HCT116 (cell line): ENCODE data around the gene TMIGD2. TPM values are rescaled to one million over a fixed set of nuclear protein-coding genes. Genes with fewer than 3 reads are reported as not detected.

Source experiments
- ATAC-seq: fragments of 200-7000 bp; cut with Tn5 transposase; 2 replicates; pipeline ENCODE4 v1.9.1; 2020; ENCODE audit warnings: mild to moderate bottlenecking, moderate library complexity
- BruUV-seq: library from RNA; stranded (reverse); fragments of 400-500 nt; replicated peaks from 2 replicates; lab custom pipeline; 2021; lab: Mats Ljungman, UMichigan
- CTCF ChIA-PET: fragments of 300-600 bp; sonication (Branson Sonifier 250); formaldehyde crosslinking; loops from one replicate; lab custom pipeline; 2021; ENCODE audit warnings: antibody characterized with exemption; lab: Charles Lee
- POLR2A ChIA-PET: fragments of 300-600, 350-600 bp; sonication (Branson Sonifier 250); formaldehyde crosslinking; loops from one replicate; lab custom pipeline; 2021; ENCODE audit warnings: antibody characterized with exemption; lab: Charles Lee
- RAD21 ChIA-PET, 2 experiments: fragments of 300-600 bp; sonication (Branson Sonifier 250); formaldehyde crosslinking; loops; one replicate each; lab custom pipeline; 2023; ENCODE audit warnings: low total read pairs in 2 of 2; ENCODE audit not compliant: uncharacterized antibody in 2 of 2, unreplicated experiment in 2 of 2, low non-redundant PET in 1 of 2; lab: Charles Lee
- DNase-seq: peaks from one replicate; pipeline ENCODE4 v3.0.0-alpha.2; 2010; ENCODE audit warnings: low read depth, low spot score
- H2AFZ ChIP-seq: fragments of 200-600 bp; shearing (Covaris generic), sonication (generic); 2 replicates; pipeline ENCODE4 v1.6.1; 2017; ENCODE audit warnings: low read depth, mixed run types, mixed read lengths, antibody characterized with exemption, low read length; ENCODE audit not compliant: poor library complexity, severe bottlenecking
- H3K27ac ChIP-seq: 2 replicates; pipeline ENCODE4 v1.5.1; 2012; ENCODE audit warnings: low read depth, low read length
- H3K27me3 ChIP-seq: fragments of 200-600 bp; sonication (generic); 2 replicates; pipeline ENCODE4 v1.6.1; 2016; ENCODE audit warnings: mixed run types, low read length, mixed read lengths; ENCODE audit not compliant: insufficient read depth
- H3K36me3 ChIP-seq, 2 experiments: fragments of 200-500 bp in 1 of 2; fragments of 200-600 bp in 1 of 2; sonication (Bioruptor generic) in 1 of 2; sonication (generic) in 1 of 2; 2 replicates each; pipeline versions ENCODE4 v1.5.1 to v1.6.1; 2014 to 2016; ENCODE audit warnings: low read length in 2 of 2, inconsistent platforms in 1 of 2, mixed read lengths in 1 of 2, mixed run types in 1 of 2; ENCODE audit not compliant: insufficient read depth in 2 of 2, control insufficient read depth in 1 of 2
- H3K4me1 ChIP-seq, 2 experiments: fragments of 200-600 bp in 1 of 2; sonication (generic) in 1 of 2; 2 replicates each; pipeline versions ENCODE4 v1.5.1 to v1.6.1; 2012 to 2017; ENCODE audit warnings: low read length in 2 of 2, inconsistent platforms in 1 of 2, mild to moderate bottlenecking in 1 of 2, mixed read lengths in 1 of 2, mixed run types in 1 of 2, moderate library complexity in 1 of 2; ENCODE audit not compliant: insufficient read depth in 2 of 2, control insufficient read depth in 1 of 2
- H3K4me2 ChIP-seq: fragments of 200-600 bp; sonication (generic); 2 replicates; pipeline ENCODE4 v1.6.1; 2017; ENCODE audit warnings: mixed run types, low read length, mixed read lengths
- H3K4me3 ChIP-seq, 2 experiments: fragments of 200-600 bp in 1 of 2; sonication (generic) in 1 of 2; replicated peaks in 1 of 2; 2 replicates each; pipeline ENCODE4 v1.5.1; 2011 to 2016; ENCODE audit warnings: low read length in 2 of 2, control low read depth in 1 of 2, low read depth in 1 of 2, mild to moderate bottlenecking in 1 of 2, mixed read lengths in 1 of 2, mixed run types in 1 of 2
- H3K79me2 ChIP-seq: fragments of 200-600 bp; sonication (generic); 2 replicates; pipeline ENCODE4 v1.6.1; 2017; ENCODE audit warnings: mild to moderate bottlenecking, mixed run types, low read length, moderate library complexity, mixed read lengths; ENCODE audit not compliant: insufficient read depth
- H3K9ac ChIP-seq: fragments of 200-600 bp; sonication (generic); 2 replicates; pipeline ENCODE4 v1.6.1; 2016; ENCODE audit warnings: low read length, mixed read lengths
- H3K9me2 ChIP-seq: fragments of 200-600 bp; sonication (generic), shearing (Covaris generic); 2 replicates; pipeline ENCODE4 v1.6.1; 2017; ENCODE audit warnings: mixed run types, mild to moderate bottlenecking, moderate library complexity; ENCODE audit not compliant: insufficient read depth
- H3K9me3 ChIP-seq, 2 experiments: fragments of 200-500 bp in 1 of 2; fragments of 200-600 bp in 1 of 2; sonication (Bioruptor generic) in 1 of 2; sonication (generic) in 1 of 2; 2 replicates each; pipeline ENCODE4 v1.6.1; 2014 to 2017; ENCODE audit warnings: low read length in 2 of 2, mixed read lengths in 2 of 2, inconsistent platforms in 1 of 2, low read depth in 1 of 2, mild to moderate bottlenecking in 1 of 2, mixed run types in 1 of 2, moderate library complexity in 1 of 2; ENCODE audit not compliant: control insufficient read depth in 1 of 2, insufficient read depth in 1 of 2
- H4K20me1 ChIP-seq: fragments of 200-600 bp; sonication (generic), shearing (Covaris generic); 2 replicates; pipeline ENCODE4 v1.6.1; 2017; ENCODE audit warnings: mixed run types, mild to moderate bottlenecking, moderate library complexity; ENCODE audit not compliant: insufficient read depth
- ATF3 ChIP-seq: IDR thresholded peaks from 2 replicates; pipeline ENCODE4 v1.6.1; 2012
- CBX3 ChIP-seq: IDR thresholded peaks from 2 replicates; pipeline ENCODE4 v1.6.1; 2012; ENCODE audit warnings: low read depth
- ELF1 ChIP-seq: IDR thresholded peaks from 2 replicates; pipeline ENCODE4 v1.6.1; 2012; ENCODE audit warnings: low read depth, borderline replicate concordance
- EZH2 ChIP-seq: fragments of 200-600 bp; sonication (generic); IDR thresholded peaks from 2 replicates; pipeline ENCODE4 v1.6.1; 2017; ENCODE audit warnings: antibody characterized with exemption, mixed run types
- EZH2phosphoT487 ChIP-seq: fragments of 200-600 bp; IDR thresholded peaks from 2 replicates; pipeline ENCODE4 v1.6.1; 2018; ENCODE audit warnings: antibody characterized with exemption, borderline replicate concordance
- FOSL1 ChIP-seq: IDR thresholded peaks from 2 replicates; pipeline ENCODE4 v1.6.1; 2012; ENCODE audit warnings: low read depth
- MAX ChIP-seq: IDR thresholded peaks from 2 replicates; pipeline ENCODE4 v1.6.1; 2012
- POLR2A ChIP-seq: IDR thresholded peaks from 2 replicates; pipeline ENCODE4 v1.7.0; 2011; ENCODE audit warnings: borderline replicate concordance; ENCODE audit not compliant: insufficient read depth, insufficient read length; ENCODE audit errors: extremely low read depth
- POLR2AphosphoS5 ChIP-seq: IDR thresholded peaks from 2 replicates; pipeline ENCODE4 v1.6.1; 2011; ENCODE audit warnings: mild to moderate bottlenecking, low read depth, low read length, moderate library complexity
- REST ChIP-seq: IDR thresholded peaks from 2 replicates; pipeline ENCODE4 v1.6.1; 2012; ENCODE audit warnings: low read depth
- SRF ChIP-seq: IDR thresholded peaks from 2 replicates; pipeline ENCODE4 v1.6.1; 2012; ENCODE audit warnings: low read depth
- TCF7L2 ChIP-seq: IDR thresholded peaks from 2 replicates; pipeline ENCODE4 v1.7.0; 2011; ENCODE audit warnings: borderline replicate concordance, inconsistent platforms; ENCODE audit not compliant: insufficient read depth, insufficient read length; ENCODE audit errors: extremely low read depth
- YY1 ChIP-seq: IDR thresholded peaks from 2 replicates; pipeline ENCODE4 v1.6.1; 2011; ENCODE audit warnings: low read length, low read depth, moderate library complexity, mild to moderate bottlenecking; ENCODE audit not compliant: insufficient replicate concordance; ENCODE audit errors: extremely low read depth
- ZFX ChIP-seq: fragments of 450-650 bp; IDR thresholded peaks from 2 replicates; pipeline ENCODE4 v1.6.1; 2017
- ZNF274 ChIP-seq: fragments of 200-500 bp; sonication (Bioruptor generic); IDR thresholded peaks from 2 replicates; pipeline ENCODE4 v1.6.1; 2014; ENCODE audit warnings: mild to moderate bottlenecking, low read depth, low read length, inconsistent platforms
- intact Hi-C: fragments of 100-400 bp; cut with micrococcal nuclease; formaldehyde crosslinking; loops from 2 replicates; pipeline ENCODE4 v1.10.0; 2022
- total RNA-seq: library from RNA; stranded (reverse); gene quantifications from one replicate; pipeline ENCODE4 v1.2.1, GENCODE V29; 2021; ENCODE audit not compliant: unreplicated experiment

TMIGD2 gene
- total RNA-seq, 1 experiment from 2014 or later, result not detected

- no TSS peak for BruUV-seq
Measured at GRCh38 chr19:4304538-4305256, 2.5 kb upstream of the TMIGD2 start, which contains the start of gene FSD1. Gene FSD1, plus strand, starts transcription at chr19:4304598. Its CDS starts 149 bp downstream, at chr19:4304747.

GRCh38 chr19:4303819-4304537, 1.8 kb upstream of the TMIGD2 start:
- no TSS peak for BruUV-seq
- ATAC-seq (0 out of 2 replicates have a peak, but pooled peaks have one; percentile 2), DNase-seq (no peak)
- ChIA-PET CTCF (no interaction called here), POLR2A (interaction anchor here (1.8 kb wide), 1 partner anchor 39 kb away, joined by 4 read pairs; the partner anchor contains the start of gene MPND), RAD21 (no interaction called here)
- Histone ChIP-seq H3K9me2 (no peaks in the 10 kb centered on the region), H3K27me3 (no peaks in the 10 kb centered on the region), H3K4me1 (peaks cover 4 to 9% of the 10 kb centered on the region in 2 experiments; a peak in 2 of 4 replicates), H3K9me3 (no peaks in the 10 kb centered on the region), H3K9ac (no peak overlapping the region), H3K4me3 (peak overlapping the region in 1 of 2 experiments; percentile 40; a peak in 3 of 4 replicates), H2AFZ (peak overlapping the region; percentile 62), H3K79me2 (no peaks in the 10 kb centered on the region), H4K20me1 (no peaks in the 10 kb centered on the region), H3K4me2 (peak overlapping the region; percentile 46), H3K27ac (no peak overlapping the region), H3K36me3 (0 out of 4 replicates have a peak, but pooled peaks cover 0 to 3% of the 10 kb centered on the region in 2 experiments)
- intact Hi-C loops, result no loop called here
- TF ChIP-seq POLR2A (no peak), EZH2phosphoT487 (no peak), POLR2AphosphoS5 (no peak), ZFX (no peak), CBX3 (no peak), FOSL1 (no peak), REST (no peak), ATF3 (no peak), ZNF274 (no peak), TCF7L2 (no peak), EZH2 (no peak), SRF (no peak), MAX (no peak), ELF1 (no peak)

More at GRCh38 chr19:4304538-4305256, 2.5 kb upstream of the TMIGD2 start, which contains the start of gene FSD1:
- Histone ChIP-seq H3K4me3 (peak within 1 kb of the TSS; percentile 37 to 40), H3K36me3 (0 out of 4 replicates have a peak, but pooled peaks cover 0 to 3% of the 10 kb centered on the region in 2 experiments), H3K9me2 (no peaks in the 10 kb centered on the region), H4K20me1 (no peaks in the 10 kb centered on the region), H3K9me3 (no peaks in the 10 kb centered on the region), H2AFZ (peak within 1 kb of the TSS; percentile 62)
- RAD21 ChIA-PET, result no interaction called here
- no peak for DNase-seq
- intact Hi-C loops, result no loop called here
- CTCF ChIA-PET, result no interaction called here
- TF ChIP-seq CBX3 (no peak), YY1 (peak; percentile 25)
- TF ChIP-seq, all 23 proteins: peak for 1
- Histone ChIP-seq H3K9ac (no peak within 1 kb of the TSS), H3K4me2 (peak within 1 kb of the TSS; percentile 46), H3K4me1 (peaks cover 4 to 9% of the 10 kb centered on the region in 2 experiments; a peak in 2 of 4 replicates), H3K27me3 (no peaks in the 10 kb centered on the region), H3K79me2 (no peaks in the 10 kb centered on the region), H3K27ac (no peak within 1 kb of the TSS)
- POLR2A ChIA-PET, result interaction anchor here (1.8 kb wide), 1 partner anchor 38 kb away, joined by 4 read pairs; the partner anchor contains the start of gene MPND
- ATAC-seq, result peak; percentile 99
